ENCODE measurements around the gene C11orf68. TPM values are rescaled to one million over a fixed set of nuclear protein-coding genes. Genes with fewer than 3 reads are reported as not detected.

The C11orf68 gene
- 10 to 100 TPM; 79.0 to 94.6 (median 85.0) TPM for total RNA-seq (2021; fragmentation: NEBNext Ultra II Directional; extraction: Animal tissue kit (Norgen Biotek cat#: 25700))
- long read RNA-seq, transcript C11orf68-203 (1 exons, 1,528 nt), result major isoform, 7 of 12 reads
- long read RNA-seq, partial matches to known transcripts, result 0 of 12 reads
- long read RNA-seq, other reads (novel, unspliced or antisense), result 1 of 12 reads

DNA sequence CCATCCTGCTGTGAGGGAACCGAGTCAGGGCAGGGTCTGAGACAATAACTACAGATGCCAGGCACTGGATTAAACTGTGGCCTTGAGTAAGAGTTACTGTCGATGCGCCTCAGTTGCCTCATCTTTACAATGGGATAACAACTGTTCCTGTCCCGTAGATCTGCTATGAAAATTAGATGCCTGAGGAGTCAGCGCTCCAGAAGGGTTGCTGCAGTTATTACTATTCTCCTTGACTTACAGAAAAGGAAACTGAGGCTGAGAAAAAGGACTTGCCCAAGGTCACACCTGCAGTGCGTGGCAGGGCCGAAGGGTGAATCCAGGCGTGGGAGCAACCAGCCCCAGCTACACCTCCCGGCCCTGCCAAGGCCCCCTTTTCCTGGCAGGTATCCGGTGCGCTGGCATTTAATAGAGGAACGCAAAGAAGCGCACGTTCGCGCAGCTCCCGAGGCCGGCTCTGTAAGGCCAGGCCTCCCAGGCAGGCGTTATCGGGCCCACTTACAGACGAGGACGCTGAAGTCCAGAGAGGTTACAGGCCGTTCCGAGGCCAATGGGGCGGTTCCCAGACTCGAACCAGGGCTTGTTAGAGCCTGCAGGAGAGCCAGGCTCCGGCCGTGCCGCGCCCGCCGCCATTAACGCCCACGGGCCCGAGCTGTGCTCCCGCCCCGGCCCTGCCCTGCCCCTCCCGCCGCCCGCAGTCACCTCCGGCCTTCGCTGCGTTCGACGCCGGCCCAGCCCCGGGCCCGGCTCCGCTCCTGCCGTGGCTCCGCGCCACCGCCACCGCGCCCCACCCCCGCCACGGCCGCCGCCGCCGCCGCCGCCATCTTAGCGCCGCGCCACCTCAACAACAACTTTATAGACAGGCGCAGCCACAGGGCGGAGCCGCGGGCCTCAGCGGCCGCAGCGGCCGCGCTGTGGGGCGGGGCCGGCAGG lies at the start of gene C11orf68:
C11orf68 (minus strand) TSS at position 852 of the 930 bp plus-strand sequence; CDS start at position 821, 31 bp downstream.
- H3K4me3 Mint-ChIP-seq, result peak within 1 kb of the TSS; percentile 94
- no peak for DNase-seq
- peaks cover 4% of the 10 kb centered on the region for H3K27me3 Mint-ChIP-seq (ENCODE audit: insufficient read depth)
- no peaks in the 10 kb centered on the region for H3K9me3 Mint-ChIP-seq
- H3K4me1 Mint-ChIP-seq (ENCODE audit: low read depth), result peaks cover 48% of the 10 kb centered on the region
- H3K36me3 Mint-ChIP-seq (ENCODE audit: low read depth), result peaks cover 44% of the 10 kb centered on the region
- peak within 1 kb of the TSS; percentile 88 for H3K27ac Mint-ChIP-seq
- TF ChIP-seq, protein P1, sequence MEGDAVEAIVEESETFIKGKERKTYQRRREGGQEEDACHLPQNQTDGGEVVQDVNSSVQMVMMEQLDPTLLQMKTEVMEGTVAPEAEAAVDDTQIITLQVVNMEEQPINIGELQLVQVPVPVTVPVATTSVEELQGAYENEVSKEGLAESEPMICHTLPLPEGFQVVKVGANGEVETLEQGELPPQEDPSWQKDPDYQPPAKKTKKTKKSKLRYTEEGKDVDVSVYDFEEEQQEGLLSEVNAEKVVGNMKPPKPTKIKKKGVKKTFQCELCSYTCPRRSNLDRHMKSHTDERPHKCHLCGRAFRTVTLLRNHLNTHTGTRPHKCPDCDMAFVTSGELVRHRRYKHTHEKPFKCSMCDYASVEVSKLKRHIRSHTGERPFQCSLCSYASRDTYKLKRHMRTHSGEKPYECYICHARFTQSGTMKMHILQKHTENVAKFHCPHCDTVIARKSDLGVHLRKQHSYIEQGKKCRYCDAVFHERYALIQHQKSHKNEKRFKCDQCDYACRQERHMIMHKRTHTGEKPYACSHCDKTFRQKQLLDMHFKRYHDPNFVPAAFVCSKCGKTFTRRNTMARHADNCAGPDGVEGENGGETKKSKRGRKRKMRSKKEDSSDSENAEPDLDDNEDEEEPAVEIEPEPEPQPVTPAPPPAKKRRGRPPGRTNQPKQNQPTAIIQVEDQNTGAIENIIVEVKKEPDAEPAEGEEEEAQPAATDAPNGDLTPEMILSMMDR (IDR thresholded peaks at IDR 0.05), result no peak

DNA sequence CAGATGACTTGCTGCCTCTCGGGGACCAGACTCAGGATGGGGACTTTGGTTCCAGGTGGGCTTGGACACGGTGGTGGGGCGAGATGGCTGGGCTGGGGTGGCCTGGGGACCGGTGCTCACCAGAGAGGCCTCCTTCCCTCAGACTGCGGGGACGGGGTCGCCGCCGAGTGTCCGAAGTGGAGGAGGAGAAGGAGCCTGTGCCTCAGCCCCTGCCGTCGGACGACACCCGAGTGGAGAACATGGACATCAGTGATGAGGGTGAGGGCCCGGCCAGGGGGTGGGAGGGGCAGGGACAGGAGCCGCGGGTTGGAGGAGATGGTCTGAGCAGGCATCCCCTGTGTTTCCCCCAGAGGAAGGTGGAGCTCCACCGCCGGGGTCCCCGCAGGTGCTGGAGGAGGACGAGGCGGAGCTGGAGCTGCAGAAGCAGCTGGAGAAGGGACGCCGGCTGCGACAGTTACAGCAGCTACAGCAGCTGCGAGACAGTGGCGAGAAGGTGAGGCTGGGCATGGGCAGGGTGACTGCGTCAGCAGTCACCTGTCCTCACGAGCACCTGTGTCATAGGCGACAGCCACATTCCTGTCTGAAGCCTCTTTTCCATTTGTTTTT lies 48.6 kb upstream of the C11orf68 start:
- DNase-seq, result no peak
- Mint-ChIP-seq H3K4me1 (ENCODE audit: low read depth) (peaks cover 22% of the 10 kb centered on the region), H3K9me3 (no peaks in the 10 kb centered on the region), H3K27ac (no peak overlapping the region), H3K36me3 (ENCODE audit: low read depth) (peaks cover 33% of the 10 kb centered on the region), H3K27me3 (ENCODE audit: insufficient read depth) (peaks cover 2% of the 10 kb centered on the region), H3K4me3 (no peak overlapping the region)
- TF ChIP-seq, protein P1 (IDR thresholded peaks at IDR 0.05), result no peak

DNA sequence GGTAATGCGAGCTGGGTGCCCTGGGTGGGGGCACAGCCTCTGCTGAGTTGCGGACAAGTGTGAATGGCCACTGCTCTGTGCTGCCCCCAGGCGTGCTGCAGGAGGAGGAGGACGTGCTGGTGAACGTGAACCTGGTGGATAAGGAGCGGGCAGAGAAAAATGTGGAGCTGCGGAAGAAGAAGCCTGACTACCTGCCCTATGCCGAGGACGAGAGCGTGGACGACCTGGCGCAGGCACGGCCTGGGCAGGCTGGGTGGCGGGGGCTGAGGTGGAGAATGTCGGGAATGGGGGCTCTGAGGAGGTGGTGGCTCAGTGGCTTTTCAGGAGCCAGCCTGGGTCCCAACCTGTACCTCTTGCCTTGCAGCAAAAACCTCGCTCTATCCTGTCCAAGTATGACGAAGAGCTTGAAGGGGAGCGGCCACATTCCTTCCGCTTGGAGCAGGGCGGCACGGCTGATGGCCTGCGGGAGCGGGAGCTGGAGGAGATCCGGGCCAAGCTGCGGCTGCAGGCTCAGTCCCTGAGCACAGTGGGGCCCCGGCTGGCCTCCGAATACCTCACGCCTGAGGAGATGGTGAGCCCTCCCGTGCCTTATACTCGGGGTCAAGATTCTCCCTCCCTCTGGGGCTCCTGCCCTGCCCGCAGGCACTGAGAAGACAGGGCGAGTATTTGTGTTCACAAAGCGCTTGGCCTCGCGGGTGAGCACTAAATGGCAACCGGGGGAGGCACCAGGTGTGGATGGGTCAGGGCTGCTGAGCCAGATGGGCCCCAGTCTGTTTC lies 47.3 kb upstream of the C11orf68 start:
- TF ChIP-seq, protein P1 (IDR thresholded peaks at IDR 0.05), result no peak
- Mint-ChIP-seq H3K27me3 (ENCODE audit: insufficient read depth) (peaks cover 2% of the 10 kb centered on the region), H3K36me3 (ENCODE audit: low read depth) (peaks cover 27% of the 10 kb centered on the region), H3K27ac (peak overlapping the region; percentile 65; the same call in 1 of the 2 replicates), H3K4me3 (no peak overlapping the region), H3K4me1 (ENCODE audit: low read depth) (peaks cover 22% of the 10 kb centered on the region), H3K9me3 (no peaks in the 10 kb centered on the region)
- DNase-seq, result no peak

DNA sequence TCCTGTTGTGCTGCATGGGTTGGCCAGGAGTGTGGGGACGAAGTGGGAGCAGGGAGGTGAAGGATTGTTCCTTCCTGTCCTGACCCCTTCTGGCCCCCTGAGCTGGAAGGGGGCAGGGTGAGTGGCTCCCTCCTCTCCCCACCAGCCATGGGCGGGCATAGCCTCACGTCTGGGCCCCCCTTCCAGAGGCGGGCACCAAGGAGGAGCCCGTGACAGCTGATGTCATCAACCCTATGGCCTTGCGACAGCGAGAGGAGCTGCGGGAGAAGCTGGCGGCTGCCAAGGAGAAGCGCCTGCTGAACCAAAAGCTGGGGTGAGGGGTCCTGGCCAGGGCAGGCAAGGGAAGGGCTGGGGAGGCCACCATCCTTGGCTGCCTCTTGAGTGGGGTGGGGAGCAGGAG lies 46.0 kb upstream of the C11orf68 start:
- H3K4me1 Mint-ChIP-seq (ENCODE audit: low read depth), result peaks cover 25% of the 10 kb centered on the region
- H3K27ac Mint-ChIP-seq, result no peak overlapping the region
- H3K4me3 Mint-ChIP-seq, result no peak overlapping the region
- TF ChIP-seq, protein P1 (IDR thresholded peaks at IDR 0.05), result no peak
- H3K9me3 Mint-ChIP-seq, result no peaks in the 10 kb centered on the region
- H3K27me3 Mint-ChIP-seq (ENCODE audit: insufficient read depth), result peaks cover 2% of the 10 kb centered on the region
- H3K36me3 Mint-ChIP-seq (ENCODE audit: low read depth), result peaks cover 21% of the 10 kb centered on the region
- DNase-seq, result no peak

DNA sequence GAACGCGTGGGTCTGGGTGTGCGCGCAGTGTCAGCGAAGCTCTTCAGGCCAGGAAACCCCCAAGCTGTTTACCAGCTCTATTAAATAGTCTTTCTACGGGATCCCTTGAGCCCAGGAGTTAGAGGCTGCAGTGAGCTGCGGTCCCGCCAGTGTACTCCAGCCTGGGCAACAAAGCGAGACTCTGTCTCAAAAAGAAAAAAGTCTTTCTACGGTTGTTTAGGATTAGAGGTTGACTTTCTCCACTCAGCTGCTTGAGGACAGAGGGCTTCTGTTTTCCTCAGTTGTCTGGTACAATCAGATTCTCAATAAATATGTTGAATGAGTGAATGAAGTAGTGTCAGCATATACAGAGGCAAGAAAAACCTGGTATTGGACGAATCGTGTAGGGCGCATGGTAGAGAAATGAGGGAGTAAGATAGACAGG lies 43.3 kb upstream of the C11orf68 start:
- TF ChIP-seq, protein P1 (IDR thresholded peaks at IDR 0.05), result no peak
- H3K27me3 Mint-ChIP-seq (ENCODE audit: insufficient read depth), result peaks cover 2% of the 10 kb centered on the region; the same call in 1 of the 2 replicates

More for the DNA sequence above, 43.3 kb upstream of the C11orf68 start:
- Mint-ChIP-seq H3K4me3 (peak overlapping the region; percentile 89), H3K4me1 (ENCODE audit: low read depth) (peaks cover 25% of the 10 kb centered on the region), H3K36me3 (ENCODE audit: low read depth) (peaks cover 9% of the 10 kb centered on the region), H3K27ac (peak overlapping the region; percentile 63), H3K9me3 (no peaks in the 10 kb centered on the region)
- DNase-seq, result no peak
